DMS79 (cell line): Measurements from ENCODE around the gene DUSP7.

Experiments used
- DNase-seq: peaks from one replicate; lab custom pipeline; 2025; lab: John Stamatoyannopoulos, UW

DUSP7 gene

GRCh38 chr3:52029053-52029452, 27.3 kb downstream of the DUSP7 start:
- DNase-seq, result no peak

DNA sequence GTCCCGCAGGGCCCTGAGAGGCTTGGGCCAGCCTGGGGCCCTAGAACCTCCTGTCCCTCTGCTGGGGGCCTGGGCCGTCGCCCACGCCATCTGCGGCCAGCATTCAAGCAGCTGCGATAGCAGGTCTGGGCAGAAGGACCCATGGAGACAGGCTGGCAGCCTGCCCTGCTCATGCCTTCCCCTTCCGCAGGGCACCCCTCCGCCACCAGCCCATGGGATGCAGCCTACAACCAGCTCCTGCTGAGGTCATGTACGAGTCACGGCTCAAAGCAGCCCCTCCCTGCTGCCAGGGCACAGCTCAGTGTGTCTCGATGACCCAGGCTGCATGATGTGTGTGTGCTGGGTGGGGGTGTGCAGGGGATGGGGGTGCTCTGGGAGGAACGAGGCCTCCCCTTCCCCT, 27.8 kb downstream of the DUSP7 start:
- DNase-seq, result no peak

DNA sequence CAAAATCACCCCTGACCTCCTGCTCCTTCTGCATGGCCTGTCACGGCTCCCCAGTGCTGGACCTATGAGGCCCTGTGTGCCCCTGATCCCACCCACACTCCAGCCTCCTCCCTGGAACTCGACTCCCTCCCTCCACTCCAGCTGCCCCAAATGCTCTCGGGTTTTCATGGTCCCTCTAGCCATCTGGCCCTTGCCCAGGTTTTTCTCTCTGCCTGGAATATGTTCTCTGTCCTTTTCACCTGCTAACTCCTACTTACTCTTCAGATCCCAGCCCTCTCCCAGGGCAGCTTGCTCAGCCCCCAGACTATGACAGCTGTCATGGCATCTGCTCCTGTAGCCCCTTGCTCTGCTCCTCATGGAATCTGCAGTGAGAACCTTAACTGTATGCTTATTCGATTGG, 30.3 kb downstream of the DUSP7 start:
- DNase-seq, result no peak

DNA sequence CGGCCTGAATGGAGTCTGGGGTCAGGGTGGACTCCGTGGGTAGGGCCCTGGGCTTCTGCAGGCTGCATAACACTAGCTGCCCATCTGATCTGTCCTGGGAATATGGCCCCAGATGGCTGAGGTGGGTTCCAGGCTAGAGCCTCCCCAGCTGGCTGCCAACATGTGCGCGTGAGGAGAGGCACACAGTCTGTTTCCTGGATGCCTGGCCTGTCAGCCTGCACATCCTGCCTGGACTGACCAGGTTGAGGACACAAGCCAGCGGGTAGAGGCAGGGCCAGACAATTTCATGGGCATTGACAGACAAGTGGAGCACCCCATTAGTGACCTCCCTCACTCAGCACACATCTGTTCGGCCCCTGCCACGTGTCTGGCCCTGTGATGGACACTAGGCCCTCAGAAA, 30.9 kb downstream of the DUSP7 start:
- DNase-seq, result no peak

DNA sequence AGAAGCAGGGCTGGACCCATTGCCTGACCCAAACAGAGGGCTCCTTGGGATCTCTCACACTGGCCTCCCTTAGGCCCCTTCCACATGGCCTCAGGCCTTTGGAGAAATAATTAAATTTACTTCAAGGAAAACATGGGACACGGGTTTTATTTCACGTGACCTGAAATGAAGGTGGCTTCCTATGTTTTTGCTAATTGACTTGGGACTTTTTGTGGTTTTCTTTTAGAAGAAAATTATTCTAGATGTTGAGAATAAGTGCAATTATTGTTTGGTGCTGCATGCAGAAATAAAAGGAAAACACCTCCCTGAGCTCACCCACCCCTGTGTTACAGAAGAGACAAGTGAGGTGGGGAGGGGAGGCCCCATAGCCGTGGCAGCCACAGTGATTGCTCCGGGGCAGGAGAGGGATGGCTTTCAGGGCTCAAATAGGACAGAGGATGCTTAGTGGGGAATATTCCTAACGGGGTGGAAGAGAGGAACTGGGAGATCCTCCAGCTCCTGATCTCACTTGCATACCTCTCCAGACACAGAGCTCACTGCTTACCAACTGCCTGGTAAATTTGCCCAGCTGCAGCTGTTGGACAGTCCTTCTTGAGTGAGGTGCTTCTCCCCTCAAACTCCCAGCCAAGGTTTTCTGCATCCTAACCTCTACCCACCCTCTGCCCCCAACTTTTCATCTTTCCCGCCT, 31.5 kb downstream of the DUSP7 start:
- DNase-seq, result no peak

- no peak for DNase-seq
Measured at GRCh38 chr3:52023860-52024764, 32.3 kb downstream of the DUSP7 start.

GRCh38 chr3:52023101-52023770, 33.1 kb downstream of the DUSP7 start:
- DNase-seq, result no peak

GRCh38 chr3:52022323-52023100, 33.9 kb downstream of the DUSP7 start:
- DNase-seq, result no peak

GRCh38 chr3:52021489-52022268, 34.7 kb downstream of the DUSP7 start:
- no peak for DNase-seq

DNA sequence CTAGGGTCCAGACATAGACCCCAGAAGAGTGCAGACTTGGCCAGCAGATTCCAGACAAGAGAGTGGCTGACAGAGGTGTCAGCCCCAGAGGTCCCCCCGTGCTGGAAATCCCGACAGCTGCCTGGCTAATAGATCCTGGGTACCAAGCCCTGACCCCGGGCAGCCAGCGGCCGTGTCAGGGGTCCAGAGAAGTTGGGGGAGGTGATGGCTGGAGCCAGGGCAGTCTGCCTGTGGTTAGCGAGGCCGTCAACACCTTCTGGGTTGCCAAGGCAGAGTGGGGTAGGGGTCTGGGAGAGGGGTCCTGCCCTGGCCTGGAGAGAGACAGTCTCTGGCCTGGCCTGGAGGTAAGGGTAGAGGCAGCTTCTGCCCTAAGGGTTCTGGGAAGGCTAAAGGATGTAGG, 35.6 kb downstream of the DUSP7 start:
- no peak for DNase-seq

GRCh38 chr3:52019352-52020080, 36.9 kb downstream of the DUSP7 start:
- DNase-seq, result no peak

DNA sequence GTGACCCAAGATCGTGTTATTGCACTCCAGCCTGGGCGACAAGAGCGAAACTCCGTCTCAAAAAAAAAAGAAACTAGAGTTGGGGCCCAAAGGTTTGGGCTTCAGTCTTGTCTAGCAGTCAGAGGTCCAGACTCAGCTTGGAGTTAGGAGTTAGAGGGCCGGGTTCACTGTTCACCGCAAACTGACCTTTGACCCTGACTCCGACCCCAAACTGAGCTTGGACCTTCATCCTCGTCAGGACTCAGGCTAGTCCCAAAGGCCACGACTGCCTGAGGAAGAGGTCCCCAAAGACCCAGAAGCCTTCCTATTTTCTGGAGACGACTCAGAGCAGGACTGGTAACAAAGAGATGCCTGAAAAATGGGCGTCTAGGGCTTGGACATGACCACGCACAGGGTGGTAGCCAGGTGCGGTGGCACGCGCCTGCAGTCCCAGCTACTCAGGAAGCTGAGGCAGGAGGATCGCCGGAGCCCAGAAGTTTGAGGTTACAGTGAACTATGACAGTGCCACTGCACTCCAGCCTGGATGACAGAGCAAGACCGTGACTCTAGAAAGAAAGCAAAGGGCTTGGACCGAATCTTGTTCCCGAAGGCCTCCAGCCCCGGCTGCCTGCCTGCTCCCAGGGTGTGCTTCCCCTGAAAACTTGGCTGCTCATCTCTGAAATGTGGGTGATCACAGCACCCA, 37.9 kb downstream of the DUSP7 start:
- DNase-seq, result no peak

DNA sequence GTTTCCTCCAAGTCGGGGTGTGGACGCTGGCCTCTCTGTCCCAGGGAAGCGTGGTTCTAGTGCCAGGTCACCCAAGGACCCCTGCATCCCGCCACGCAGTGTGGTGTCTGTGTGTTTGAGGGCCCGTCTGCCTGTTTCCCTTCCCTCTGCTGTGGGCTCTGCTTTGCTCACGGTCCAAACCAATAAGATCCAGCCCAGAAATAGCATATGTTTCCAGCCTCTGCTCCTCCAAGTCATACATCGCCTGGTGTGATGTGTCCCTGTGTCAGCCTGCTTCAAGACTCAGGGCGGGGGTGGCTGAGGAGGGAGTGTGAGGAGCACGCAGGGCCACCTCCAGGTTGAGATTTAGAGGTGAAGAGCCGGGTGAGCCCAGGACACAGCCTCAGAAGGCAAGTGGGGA, 38.8 kb downstream of the DUSP7 start:
- no peak for DNase-seq

DNA sequence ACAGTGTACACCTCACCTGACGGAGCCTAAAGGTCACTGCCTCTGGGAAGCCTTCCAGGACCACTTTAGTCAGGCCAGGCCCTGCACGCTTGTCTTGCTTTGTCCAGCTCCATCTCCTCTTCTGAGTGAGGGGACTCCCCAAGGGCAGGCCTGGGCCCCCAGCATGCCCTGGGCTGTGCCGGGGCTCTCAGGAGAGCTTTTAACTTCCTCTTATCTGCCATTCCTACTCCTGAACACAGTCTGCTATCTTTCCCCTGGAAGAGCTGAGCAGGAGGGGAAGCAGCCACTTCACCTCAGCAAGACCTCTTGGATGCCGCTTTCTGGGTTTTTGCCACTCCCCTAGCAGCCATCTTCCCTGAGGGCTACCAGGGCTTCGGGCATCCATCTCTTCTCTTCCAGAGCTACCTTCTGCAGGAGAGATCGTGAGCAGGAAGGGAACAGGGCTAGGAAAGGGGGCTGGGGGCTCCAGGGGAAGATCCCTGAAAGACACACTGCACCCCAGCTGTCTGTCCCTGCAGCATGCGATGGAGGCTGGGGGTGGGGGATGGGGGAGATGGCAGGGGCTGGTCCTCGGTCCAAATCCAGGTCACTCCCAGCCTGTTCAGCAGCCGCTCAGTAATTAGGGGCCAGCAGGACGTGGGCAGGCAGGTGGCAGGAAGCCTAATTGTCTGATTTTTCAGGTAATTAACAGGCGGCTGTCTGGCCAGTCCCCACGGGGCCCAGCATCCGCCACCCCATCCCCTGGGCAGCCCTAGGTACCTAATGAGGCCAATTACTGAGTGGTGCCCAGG, 40.7 kb downstream of the DUSP7 start:
- DNase-seq, result no peak

DNA sequence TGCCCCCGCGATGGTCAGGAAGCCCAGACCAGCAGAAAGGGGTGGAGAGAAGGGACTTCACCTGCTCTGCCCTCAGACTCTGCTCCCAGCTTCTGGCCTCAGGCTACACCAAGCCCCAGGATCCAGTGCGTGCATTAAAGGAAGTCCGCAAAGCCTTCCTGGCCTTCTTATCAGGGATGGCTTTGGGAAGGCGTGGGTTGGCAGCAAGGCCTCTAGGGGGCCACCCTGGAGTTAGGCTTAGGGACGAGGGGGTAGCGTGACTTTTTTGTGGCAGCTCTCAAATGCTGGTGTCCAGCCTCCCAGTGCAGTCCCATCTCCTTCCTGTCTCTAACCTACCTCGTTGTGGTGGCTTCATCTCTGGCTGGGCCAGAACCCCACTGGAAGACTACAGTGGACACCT, 41.8 kb downstream of the DUSP7 start:
- DNase-seq, result no peak

GRCh38 chr3:52013802-52014598, 42.4 kb downstream of the DUSP7 start:
- DNase-seq, result no peak

- no peak for DNase-seq
Measured at GRCh38 chr3:52012699-52013098, 43.7 kb downstream of the DUSP7 start.

- no peak for DNase-seq
Measured at GRCh38 chr3:52010431-52010830, 45.9 kb downstream of the DUSP7 start.
